SU-DHL-6 (cell line): ENCODE data around the gene BRD4.

Experiments used
- H2AFZ ChIP-seq: fragments of 200-600 bp; sonication (generic); 2 replicates; pipeline ENCODE4 v1.6.1; 2014; ENCODE audit warnings: low read depth, mild to moderate bottlenecking, moderate library complexity, mixed read lengths, antibody characterized with exemption, low read length; ENCODE audit not compliant: severe bottlenecking
- H3F3A ChIP-seq: fragments of 200-600 bp; shearing (Covaris generic); 2 replicates; pipeline ENCODE4 v1.6.0; 2016; ENCODE audit warnings: antibody characterized with exemption, mild to moderate bottlenecking; ENCODE audit not compliant: insufficient read depth
- H3K27ac ChIP-seq: fragments of 200-600 bp; sonication (generic); 2 replicates; pipeline ENCODE4 v1.5.1; 2016; ENCODE audit warnings: low read depth, mild to moderate bottlenecking, low read length, moderate library complexity, mixed read lengths
- H3K27me3 ChIP-seq: fragments of 200-600 bp; sonication (generic), shearing (Covaris generic); 2 replicates; pipeline ENCODE4 v1.6.0; 2014; ENCODE audit warnings: mild to moderate bottlenecking, low read length
- H3K36me3 ChIP-seq: fragments of 200-600 bp; sonication (generic); 2 replicates; pipeline ENCODE4 v1.6.1; 2014; ENCODE audit warnings: mild to moderate bottlenecking, low read length, mixed read lengths
- H3K4me2 ChIP-seq: fragments of 300-600, 200-600 bp; shearing (Covaris generic), sonication (generic); 2 replicates; pipeline ENCODE4 v1.6.0; 2014; ENCODE audit warnings: low read length, low read depth, mild to moderate bottlenecking; ENCODE audit not compliant: poor library complexity, severe bottlenecking
- H3K4me3 ChIP-seq: fragments of 200-600 bp; sonication (generic); 2 replicates; pipeline ENCODE4 v1.5.1; 2014; ENCODE audit warnings: antibody characterized with exemption, low read length, mild to moderate bottlenecking, mixed read lengths; ENCODE audit not compliant: insufficient read depth, poor library complexity, severe bottlenecking
- H3K79me2 ChIP-seq: fragments of 200-600 bp; sonication (generic); 2 replicates; pipeline ENCODE4 v1.6.1; 2014; ENCODE audit warnings: mild to moderate bottlenecking, low read length, moderate library complexity; ENCODE audit not compliant: insufficient read depth
- H3K9ac ChIP-seq: fragments of 200-600 bp; sonication (generic); 2 replicates; pipeline ENCODE4 v1.7.0; 2014; ENCODE audit warnings: mild to moderate bottlenecking, low read length
- H3K9me2 ChIP-seq: fragments of 200-600 bp; sonication (generic); replicated peaks from 2 replicates; pipeline ENCODE4 v1.6.1; 2014; ENCODE audit warnings: low read length; ENCODE audit not compliant: insufficient read depth
- H3K9me3 ChIP-seq: fragments of 200-600 bp; sonication (generic); 2 replicates; pipeline ENCODE4 v1.6.1; 2014; ENCODE audit warnings: low read length, mixed read lengths; ENCODE audit not compliant: insufficient read depth
- H4K20me1 ChIP-seq: fragments of 200-600 bp; sonication (generic); 2 replicates; pipeline ENCODE4 v1.6.1; 2014; ENCODE audit warnings: low read depth, mild to moderate bottlenecking, antibody characterized with exemption, low read length, moderate library complexity, mixed read lengths
- EZH2phosphoT487 ChIP-seq: fragments of 200-600 bp; sonication (generic), shearing (Covaris generic); conservative IDR thresholded peaks from 2 replicates; pipeline ENCODE4 v1.6.1; 2018; ENCODE audit warnings: mild to moderate bottlenecking, antibody characterized with exemption, low read length, moderate library complexity, mixed read lengths
- TF ChIP-seq, protein P1 (sequence below): fragments of 200-600 bp; sonication (generic); IDR thresholded peaks from one replicate; pipeline ENCODE4 v1.5.1; 2017; ENCODE audit warnings: antibody characterized with exemption, mild to moderate bottlenecking, low read length, moderate library complexity; ENCODE audit not compliant: insufficient read depth, poor library complexity, severe bottlenecking

BRD4 gene

GRCh38 chr19:15197275-15197941, 134.9 kb downstream of the BRD4 start:
- no peaks in the 10 kb centered on the region for H3K9me2 ChIP-seq
- H3K4me2 ChIP-seq: no peak overlapping the region
- H4K20me1 ChIP-seq: no peaks in the 10 kb centered on the region
- no peak overlapping the region for H2AFZ ChIP-seq
- H3K36me3 ChIP-seq: no peaks in the 10 kb centered on the region
- no peaks in the 10 kb centered on the region for H3K27me3 ChIP-seq
- H3K9me3 ChIP-seq: no peaks in the 10 kb centered on the region
- no peaks in the 10 kb centered on the region for H3K79me2 ChIP-seq
- H3F3A ChIP-seq: no peaks in the 10 kb centered on the region
- TF ChIP-seq EZH2phosphoT487: no peak
- TF ChIP-seq, protein P1, sequence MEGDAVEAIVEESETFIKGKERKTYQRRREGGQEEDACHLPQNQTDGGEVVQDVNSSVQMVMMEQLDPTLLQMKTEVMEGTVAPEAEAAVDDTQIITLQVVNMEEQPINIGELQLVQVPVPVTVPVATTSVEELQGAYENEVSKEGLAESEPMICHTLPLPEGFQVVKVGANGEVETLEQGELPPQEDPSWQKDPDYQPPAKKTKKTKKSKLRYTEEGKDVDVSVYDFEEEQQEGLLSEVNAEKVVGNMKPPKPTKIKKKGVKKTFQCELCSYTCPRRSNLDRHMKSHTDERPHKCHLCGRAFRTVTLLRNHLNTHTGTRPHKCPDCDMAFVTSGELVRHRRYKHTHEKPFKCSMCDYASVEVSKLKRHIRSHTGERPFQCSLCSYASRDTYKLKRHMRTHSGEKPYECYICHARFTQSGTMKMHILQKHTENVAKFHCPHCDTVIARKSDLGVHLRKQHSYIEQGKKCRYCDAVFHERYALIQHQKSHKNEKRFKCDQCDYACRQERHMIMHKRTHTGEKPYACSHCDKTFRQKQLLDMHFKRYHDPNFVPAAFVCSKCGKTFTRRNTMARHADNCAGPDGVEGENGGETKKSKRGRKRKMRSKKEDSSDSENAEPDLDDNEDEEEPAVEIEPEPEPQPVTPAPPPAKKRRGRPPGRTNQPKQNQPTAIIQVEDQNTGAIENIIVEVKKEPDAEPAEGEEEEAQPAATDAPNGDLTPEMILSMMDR: no peak
- no peak overlapping the region for H3K27ac ChIP-seq
- H3K4me3 ChIP-seq: no peak overlapping the region
- no peak overlapping the region for H3K9ac ChIP-seq

- Histone ChIP-seq H3K9ac (no peak overlapping the region), H3K9me3 (no peaks in the 10 kb centered on the region), H3K79me2 (no peaks in the 10 kb centered on the region), H3K27ac (no peak overlapping the region), H4K20me1 (no peaks in the 10 kb centered on the region), H3K36me3 (no peaks in the 10 kb centered on the region), H3K4me2 (no peak overlapping the region), H3F3A (no peaks in the 10 kb centered on the region), H3K4me3 (no peak overlapping the region), H2AFZ (no peak overlapping the region), H3K9me2 (no peaks in the 10 kb centered on the region), H3K27me3 (no peaks in the 10 kb centered on the region)
- TF ChIP-seq, protein P1: no peak
- TF ChIP-seq EZH2phosphoT487: no peak
These were observed 135.9 kb downstream of the BRD4 start for GRCh38 chr19:15196360-15197005.

- Histone ChIP-seq H3F3A (no peaks in the 10 kb centered on the region), H4K20me1 (no peaks in the 10 kb centered on the region), H3K4me2 (no peak overlapping the region), H3K4me3 (no peak overlapping the region), H3K9ac (no peak overlapping the region), H3K27ac (no peak overlapping the region), H3K9me3 (no peaks in the 10 kb centered on the region), H3K9me2 (no peaks in the 10 kb centered on the region), H3K27me3 (no peaks in the 10 kb centered on the region), H3K79me2 (no peaks in the 10 kb centered on the region), H2AFZ (no peak overlapping the region), H3K36me3 (no peaks in the 10 kb centered on the region)
- TF ChIP-seq, protein P1: no peak
- TF ChIP-seq EZH2phosphoT487: no peak
These were observed 136.7 kb downstream of the BRD4 start for GRCh38 chr19:15195371-15196334.
